Spleen (tissue), 11 donors: ENCODE results near the gene CCSER2. TPM values are rescaled to one million over a fixed set of nuclear protein-coding genes. Genes with fewer than 3 reads are reported as not detected.

Experiments used
- DNase-seq: peaks from one replicate; pipeline ENCODE4 v3.0.0-alpha.2; 2020
- H3K27ac ChIP-seq, 8 donors: fragments of 200-600 bp; sonication (generic) in 7 of 8; 1 replicate in 4 of 8; 2 replicates in 4 of 8; pipeline versions ENCODE4 v1.5.0 to v1.8.0; 2016 to 2021; ENCODE audit warnings: inconsistent platforms in 4 of 8, mild to moderate bottlenecking in 4 of 8, moderate library complexity in 1 of 8
- H3K27me3 ChIP-seq, 7 donors: fragments of 200-600 bp; sonication (generic) in 6 of 7; replicated peaks in 1 of 7; 1 replicate in 4 of 7; 2 replicates in 3 of 7; pipeline versions ENCODE4 v1.5.0 to v1.8.0; 2016 to 2021; ENCODE audit warnings: inconsistent platforms in 3 of 7, mild to moderate bottlenecking in 1 of 7
- H3K36me3 ChIP-seq, 6 donors: fragments of 200-600 bp; sonication (generic) in 5 of 6; 1 replicate in 4 of 6; 2 replicates in 2 of 6; pipeline versions ENCODE4 v1.5.0 to v1.8.0; 2016 to 2021; ENCODE audit warnings: inconsistent platforms in 2 of 6
- H3K4me1 ChIP-seq, 6 donors: fragments of 200-600 bp; sonication (generic) in 5 of 6; 1 replicate in 3 of 6; 2 replicates in 3 of 6; pipeline versions ENCODE4 v1.5.0 to v1.8.0; 2016 to 2021; ENCODE audit warnings: inconsistent platforms in 3 of 6
- H3K4me3 ChIP-seq, 8 donors: fragments of 200-600 bp; sonication (generic) in 7 of 8; 1 replicate in 4 of 8; 2 replicates in 4 of 8; pipeline versions ENCODE4 v1.5.0 to v1.8.0; 2016 to 2021; ENCODE audit warnings: inconsistent platforms in 4 of 8, mild to moderate bottlenecking in 4 of 8, moderate library complexity in 2 of 8
- H3K9me3 ChIP-seq, 8 donors: fragments of 200-600 bp; sonication (generic) in 7 of 8; 1 replicate in 4 of 8; 2 replicates in 4 of 8; pipeline versions ENCODE4 v1.5.0 to v1.8.0; 2016 to 2021; ENCODE audit warnings: inconsistent platforms in 4 of 8
- CTCF ChIP-seq, 11 experiments: fragments of 200-600 bp in 7 of 11; fragments of 450-650 bp in 4 of 11; sonication (generic) in 4 of 11; IDR thresholded peaks in 8 of 11; conservative IDR thresholded peaks in 3 of 11; 1 replicate in 7 of 11; 2 replicates in 4 of 11; pipeline versions ENCODE4 v1.4.0 to v1.8.0; 2016 to 2021; ENCODE audit warnings: antibody characterized with exemption in 11 of 11, inconsistent platforms in 4 of 11, mild to moderate bottlenecking in 1 of 11
- POLR2A ChIP-seq, 3 donors: fragments of 450-650 bp; IDR thresholded peaks; one replicate each; pipeline ENCODE4 v1.5.1; 2017; ENCODE audit warnings: antibody characterized with exemption in 3 of 3, mild to moderate bottlenecking in 1 of 3
- POLR2AphosphoS5 ChIP-seq, 3 donors: sonication (generic); formaldehyde crosslinking; IDR thresholded peaks; one replicate each; pipeline ENCODE4 v1.5.1; 2017; ENCODE audit warnings: antibody characterized with exemption in 3 of 3
- WGBS, 5 donors: extraction: QIAGEN DNeasy Blood & Tissue Kit in 3 of 5; methylation state at CpG; one replicate each; pipeline versions ENCODE4 v1.1.5 to v1.1.7; 2013 to 2018; 5-methylcytosine and 5-hydroxymethylcytosine counted together
- intact Hi-C: fragments of 100-400 bp; cut with DNase I; formaldehyde crosslinking; loops from one replicate; pipeline ENCODE4 v1.15.0; 2023; ENCODE audit warnings: low total_unique reads
- polyA plus RNA-seq, 3 donors: library from polyadenylated mRNA; stranded (reverse); fragments of 200-250 nt; gene quantifications; one replicate each; pipeline ENCODE4 v1.2.1, GENCODE V29; 2013
- total RNA-seq, 7 donors: library from RNA; depleted of rRNA in 3 of 7; stranded (reverse); fragments of >200 nt in 3 of 7; fragmentation: NEBNext Ultra II Directional in 4 of 7; extraction: Animal tissue kit (Norgen Biotek cat#: 25700) in 4 of 7; gene quantifications; one replicate each; pipeline versions ENCODE4 v1.1.0 to v1.2.1, GENCODE V29; 2016 to 2021
- donor health status: healthy with polysubstance abuse.
- donor health status: DM: no; HTN: no; CAD: no; lungs with moderate emphysema.
- donor health status: DM: no; HTN: no; CAD: no.
- donor health status: Bipolar disorder and iron deficiency.
- donor health status: healthy.
- donor health status: DM: no; HTN: no; CAD: no.
- donor health status: DM: yes; HTN: yes; CAD: no.

Gene CCSER2
- total and polyA plus RNA-seq, 10 donors: 5.3 to 61.4 (median 45.2) TPM

GRCh38 chr10:84348447-84348846 is 20.1 kb downstream of the CCSER2 start:
- no peak overlapping the region for H3K4me3 ChIP-seq
- WGBS, 5 donors: 90 to 95% (median 93%) methylated on average over 4 of the region's 4 CpGs
- H3K9me3 ChIP-seq: no peaks in the 10 kb centered on the region
- no peak overlapping the region for H3K27ac ChIP-seq
- no peaks in the 10 kb centered on the region for H3K27me3 ChIP-seq
- peaks cover 0 to 46% (median 23%) of the 10 kb centered on the region in 6 donors for H3K4me1 ChIP-seq
- no peak for TF ChIP-seq POLR2AphosphoS5 (IDR thresholded peaks at IDR 0.05)
- TF ChIP-seq POLR2A (IDR thresholded peaks at IDR 0.05): no peak
- no peak for TF ChIP-seq CTCF (IDR thresholded peaks at IDR 0.05 in 8 of 11, conservative IDR thresholded peaks at IDR 0.05 in 3 of 11)
- no peak for DNase-seq
- H3K36me3 ChIP-seq: no peaks in the 10 kb centered on the region
- intact Hi-C loops: no loop called here

GRCh38 chr10:84348860-84349259 is 20.5 kb downstream of the CCSER2 start:
- H3K36me3 ChIP-seq: no peaks in the 10 kb centered on the region
- TF ChIP-seq POLR2AphosphoS5 (IDR thresholded peaks at IDR 0.05) (no peak), POLR2A (IDR thresholded peaks at IDR 0.05) (no peak), CTCF (IDR thresholded peaks at IDR 0.05 in 8 of 11, conservative IDR thresholded peaks at IDR 0.05 in 3 of 11) (no peak)
- intact Hi-C loops: no loop called here
- no peaks in the 10 kb centered on the region for H3K27me3 ChIP-seq
- no peaks in the 10 kb centered on the region for H3K9me3 ChIP-seq
- H3K4me1 ChIP-seq: peaks cover 0 to 46% (median 22%) of the 10 kb centered on the region in 6 donors
- no peak for DNase-seq
- H3K27ac ChIP-seq: no peak overlapping the region
- H3K4me3 ChIP-seq: no peak overlapping the region
- WGBS, 5 donors: 85 to 94% (median 89%) methylated on average over 2 of the region's 2 CpGs

- DNase-seq: peak; percentile 82
- H3K36me3 ChIP-seq: no peaks in the 10 kb centered on the region
- 60 to 69% (median 67%) methylated on average over 7 of the region's 7 CpGs for WGBS, 5 donors
- H3K9me3 ChIP-seq: no peaks in the 10 kb centered on the region
- no peak overlapping the region for H3K27ac ChIP-seq
- peaks cover 0 to 54% (median 19%) of the 10 kb centered on the region in 6 donors for H3K4me1 ChIP-seq
- no peak overlapping the region for H3K4me3 ChIP-seq
- no peaks in the 10 kb centered on the region for H3K27me3 ChIP-seq
- intact Hi-C loops: no loop called here
- TF ChIP-seq CTCF (IDR thresholded peaks at IDR 0.05 in 8 of 11, conservative IDR thresholded peaks at IDR 0.05 in 3 of 11): peak; percentile 35 to 79 (median 63)
- no peak for TF ChIP-seq POLR2AphosphoS5 (IDR thresholded peaks at IDR 0.05)
- TF ChIP-seq POLR2A (IDR thresholded peaks at IDR 0.05): no peak
Measured at GRCh38 chr10:84352251-84352842, 24.0 kb downstream of the CCSER2 start.

- TF ChIP-seq POLR2AphosphoS5 (IDR thresholded peaks at IDR 0.05) (no peak), CTCF (IDR thresholded peaks at IDR 0.05 in 8 of 11, conservative IDR thresholded peaks at IDR 0.05 in 3 of 11) (no peak), POLR2A (IDR thresholded peaks at IDR 0.05) (no peak)
- H3K27me3 ChIP-seq: no peaks in the 10 kb centered on the region
- no peak overlapping the region for H3K27ac ChIP-seq
- WGBS, 5 donors: 75 to 84% (median 80%) methylated on average over 11 of the region's 11 CpGs
- DNase-seq: no peak
- no peaks in the 10 kb centered on the region for H3K36me3 ChIP-seq
- H3K9me3 ChIP-seq: no peaks in the 10 kb centered on the region
- H3K4me1 ChIP-seq: peaks cover 0 to 63% (median 21%) of the 10 kb centered on the region in 6 donors
- no peak overlapping the region for H3K4me3 ChIP-seq
- intact Hi-C loops: no loop called here
Measured at GRCh38 chr10:84353052-84353803, 24.8 kb downstream of the CCSER2 start.
